GM13977 (cell line): ENCODE results near the gene HDAC6.

Source experiments
- DNase-seq: peaks from one replicate; pipeline ENCODE4 v3.0.0; 2012; ENCODE audit warnings: low spot score
- CTCF ChIP-seq: IDR thresholded peaks from 2 replicates; pipeline ENCODE4 v1.5.1; 2012; ENCODE audit warnings: mild to moderate bottlenecking, control low read depth; ENCODE audit not compliant: insufficient read depth; ENCODE audit errors: extremely low read depth, missing control alignments
- in situ Hi-C: fragments of 300-500 bp; cut with MboI; formaldehyde crosslinking; loops from one replicate; pipeline ENCODE4 v1.12.0; 2022; ENCODE audit warnings: low sequenced_read_pairs, low pct_unique_long_range_greater_than_20kb, mixed read lengths, inconsistent platforms; ENCODE audit not compliant: unreplicated experiment

Gene HDAC6

GRCh38 chrX:48784726-48785125 lies 17.1 kb upstream of the HDAC6 start:
- no peak for DNase-seq
- TF ChIP-seq CTCF = no peak
- in situ Hi-C loops = no loop called here

- no peak for TF ChIP-seq CTCF
- in situ Hi-C loops = no loop called here
- DNase-seq = no peak
Observed at GRCh38 chrX:48785186-48785539, 16.7 kb upstream of the HDAC6 start.

GRCh38 chrX:48785540-48786214 lies 16.2 kb upstream of the HDAC6 start:
- in situ Hi-C loops = no loop called here
- TF ChIP-seq CTCF = no peak
- DNase-seq = no peak

GRCh38 chrX:48786341-48786800 lies 15.5 kb upstream of the HDAC6 start, which contains the start of gene GATA1:
GATA1 (plus strand) TSS chrX:48786590; CDS start chrX:48791110, 4,520 bp downstream.
- no peak for TF ChIP-seq CTCF
- in situ Hi-C loops = no loop called here
- DNase-seq = no peak

- DNase-seq = no peak
- in situ Hi-C loops = no loop called here
- TF ChIP-seq CTCF = no peak
Observed at GRCh38 chrX:48786825-48787504, 14.9 kb upstream of the HDAC6 start.

- no peak for DNase-seq
- TF ChIP-seq CTCF = no peak
- in situ Hi-C loops = no loop called here
Observed at GRCh38 chrX:48787505-48788443, 14.1 kb upstream of the HDAC6 start.
